ENCODE measurements around the gene VPS26A. TPM values are rescaled to one million over a fixed set of nuclear protein-coding genes. Genes with fewer than 3 reads are reported as not detected.

VPS26A gene
- total and polyA plus RNA-seq, 8 donors = 22.6 to 69.6 (median 34.0) TPM

GRCh38 chr10:69103784-69104183 lies 20.2 kb upstream of the VPS26A start:
- H3K4me1 ChIP-seq = peaks cover 0 to 23% (median 0%) of the 10 kb centered on the region in 4 donors
- DNase-seq = no peak
- TF ChIP-seq EP300 (IDR thresholded peaks at IDR 0.05) (no peak), POLR2AphosphoS5 (IDR thresholded peaks at IDR 0.05) (no peak), POLR2A (IDR thresholded peaks at IDR 0.05) (no peak)
- TF ChIP-seq, protein P1, sequence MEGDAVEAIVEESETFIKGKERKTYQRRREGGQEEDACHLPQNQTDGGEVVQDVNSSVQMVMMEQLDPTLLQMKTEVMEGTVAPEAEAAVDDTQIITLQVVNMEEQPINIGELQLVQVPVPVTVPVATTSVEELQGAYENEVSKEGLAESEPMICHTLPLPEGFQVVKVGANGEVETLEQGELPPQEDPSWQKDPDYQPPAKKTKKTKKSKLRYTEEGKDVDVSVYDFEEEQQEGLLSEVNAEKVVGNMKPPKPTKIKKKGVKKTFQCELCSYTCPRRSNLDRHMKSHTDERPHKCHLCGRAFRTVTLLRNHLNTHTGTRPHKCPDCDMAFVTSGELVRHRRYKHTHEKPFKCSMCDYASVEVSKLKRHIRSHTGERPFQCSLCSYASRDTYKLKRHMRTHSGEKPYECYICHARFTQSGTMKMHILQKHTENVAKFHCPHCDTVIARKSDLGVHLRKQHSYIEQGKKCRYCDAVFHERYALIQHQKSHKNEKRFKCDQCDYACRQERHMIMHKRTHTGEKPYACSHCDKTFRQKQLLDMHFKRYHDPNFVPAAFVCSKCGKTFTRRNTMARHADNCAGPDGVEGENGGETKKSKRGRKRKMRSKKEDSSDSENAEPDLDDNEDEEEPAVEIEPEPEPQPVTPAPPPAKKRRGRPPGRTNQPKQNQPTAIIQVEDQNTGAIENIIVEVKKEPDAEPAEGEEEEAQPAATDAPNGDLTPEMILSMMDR (IDR thresholded peaks at IDR 0.05) = no peak
- H3K4me3 ChIP-seq = no peak overlapping the region
- intact Hi-C loops (cut with DNase I; ENCODE audit: low total_unique reads) = no loop called here
- no peak overlapping the region for H3K27ac ChIP-seq
- H3K27me3 ChIP-seq = no peaks in the 10 kb centered on the region
- H3K9me3 ChIP-seq = no peaks in the 10 kb centered on the region
- WGBS, 5 donors = 64 to 85% (median 75%) methylated on average over 7 of the region's 7 CpGs
- peaks cover 3 to 37% (median 17%) of the 10 kb centered on the region in 4 donors for H3K36me3 ChIP-seq

- Histone ChIP-seq H3K4me3 (no peak overlapping the region), H3K4me1 (peaks cover 0 to 15% (median 0%) of the 10 kb centered on the region in 4 donors), H3K9me3 (no peaks in the 10 kb centered on the region), H3K27ac (no peak overlapping the region), H3K36me3 (peaks cover 0 to 25% (median 12%) of the 10 kb centered on the region in 4 donors), H3K27me3 (no peaks in the 10 kb centered on the region)
- TF ChIP-seq, protein P1 (IDR thresholded peaks at IDR 0.05) = no peak
- TF ChIP-seq EP300 (IDR thresholded peaks at IDR 0.05) (no peak), POLR2A (IDR thresholded peaks at IDR 0.05) (no peak), POLR2AphosphoS5 (IDR thresholded peaks at IDR 0.05) (no peak)
- DNase-seq = no peak
- WGBS, 5 donors = 93 to 100% (median 97%) methylated on average over 1 of the region's 1 CpG
- intact Hi-C loops (cut with DNase I; ENCODE audit: low total_unique reads) = no loop called here
Observed at GRCh38 chr10:69104994-69105790, 18.8 kb upstream of the VPS26A start.

DNA sequence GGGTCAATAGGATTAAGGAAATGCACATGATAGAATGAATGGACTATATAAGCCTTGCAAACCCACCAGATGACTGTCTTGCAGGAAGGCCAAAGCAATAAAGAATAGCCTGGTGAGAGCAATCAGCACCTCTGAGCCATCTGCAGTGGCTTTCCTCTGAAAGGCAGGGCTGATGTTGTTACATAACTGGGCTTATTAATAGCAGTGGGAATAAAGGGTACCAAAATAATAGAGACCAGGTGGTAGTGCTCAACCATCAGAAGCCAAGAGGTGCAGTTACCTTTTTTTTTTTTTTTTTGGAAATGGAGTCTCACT lies 16.8 kb upstream of the VPS26A start:
- Histone ChIP-seq H3K27ac (no peak overlapping the region), H3K36me3 (peaks cover 0 to 16% (median 9%) of the 10 kb centered on the region in 4 donors)

DNA sequence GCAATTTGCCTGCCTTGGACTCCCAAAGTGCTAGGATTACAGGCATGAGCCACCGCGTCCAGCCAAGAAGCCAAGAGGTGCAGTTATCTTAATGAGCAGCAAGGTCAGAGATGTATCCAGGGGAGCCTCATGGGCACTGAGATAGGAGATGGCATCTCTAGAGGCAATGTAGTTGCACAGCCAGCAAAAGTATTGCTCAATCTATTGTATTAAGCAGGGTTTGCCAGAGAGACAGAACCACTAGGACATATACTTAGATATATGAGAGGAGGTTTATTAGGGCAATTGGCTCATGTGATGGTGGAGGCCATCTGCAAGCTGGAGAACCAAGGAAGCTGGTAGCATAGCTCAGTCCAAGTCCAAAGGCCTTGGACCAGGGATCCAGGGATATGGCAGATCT lies 16.3 kb upstream of the VPS26A start:
- intact Hi-C loops (cut with DNase I; ENCODE audit: low total_unique reads) = no loop called here
- 78 to 94% (median 91%) methylated on average over 2 of the region's 2 CpGs for WGBS, 5 donors
- Histone ChIP-seq H3K27me3 (no peaks in the 10 kb centered on the region), H3K4me3 (no peak overlapping the region), H3K36me3 (peaks cover 0 to 16% (median 9%) of the 10 kb centered on the region in 4 donors), H3K9me3 (no peaks in the 10 kb centered on the region), H3K4me1 (no peaks in the 10 kb centered on the region), H3K27ac (no peak overlapping the region)
- no peak for TF ChIP-seq POLR2A (IDR thresholded peaks at IDR 0.05)
- no peak for TF ChIP-seq EP300 (IDR thresholded peaks at IDR 0.05)
- TF ChIP-seq, protein P1 (IDR thresholded peaks at IDR 0.05) = no peak
- no peak for TF ChIP-seq POLR2AphosphoS5 (IDR thresholded peaks at IDR 0.05)
- no peak for DNase-seq

More for the DNA sequence above, 16.8 kb upstream of the VPS26A start:
- no peaks in the 10 kb centered on the region for H3K9me3 ChIP-seq
- TF ChIP-seq EP300 (IDR thresholded peaks at IDR 0.05) (no peak), POLR2AphosphoS5 (IDR thresholded peaks at IDR 0.05) (no peak), POLR2A (IDR thresholded peaks at IDR 0.05) (no peak)
- TF ChIP-seq, protein P1 (IDR thresholded peaks at IDR 0.05) = no peak
- H3K4me3 ChIP-seq = no peak overlapping the region
- H3K4me1 ChIP-seq = no peaks in the 10 kb centered on the region
- H3K27me3 ChIP-seq = no peaks in the 10 kb centered on the region
- no peak for DNase-seq
- intact Hi-C loops (cut with DNase I; ENCODE audit: low total_unique reads) = no loop called here

Data from stomach (tissue), 9 donors.